SK-N-SH treated with all-trans-retinoic acid at 6 μM for 48 hours (cell line): Measurements from ENCODE around the gene DTX4.

Experiments used
- ARNTL ChIP-seq: fragments of 450-650 bp; formaldehyde crosslinking; IDR thresholded peaks from 2 replicates; pipeline ENCODE4 v1.5.0; 2020; ENCODE audit warnings: low read depth, mild to moderate bottlenecking, moderate library complexity, borderline replicate concordance
- CREB5 ChIP-seq: fragments of 250-450 bp; sonication (Bioruptor Pico); IDR thresholded peaks from 2 replicates; pipeline ENCODE4 v1.5.1; 2020; ENCODE audit warnings: low read depth, mild to moderate bottlenecking, moderate library complexity
- CSRNP3 ChIP-seq: fragments of 250-450 bp; sonication (Bioruptor Pico); IDR thresholded peaks from 2 replicates; pipeline ENCODE4 v1.5.1; 2021; ENCODE audit warnings: mild to moderate bottlenecking, moderate library complexity
- GLIS3 ChIP-seq: fragments of 250-450 bp; sonication (Bioruptor Pico); IDR thresholded peaks from 2 replicates; pipeline ENCODE4 v1.5.0; 2020; ENCODE audit warnings: mild to moderate bottlenecking, moderate library complexity
- OSR1 ChIP-seq: fragments of 250-450 bp; sonication (Bioruptor Pico); IDR thresholded peaks from 2 replicates; pipeline ENCODE4 v1.8.0; 2022; ENCODE audit warnings: moderate library complexity, mild to moderate bottlenecking, inconsistent platforms
- PATZ1 ChIP-seq: fragments of 250-450 bp; sonication (Bioruptor Pico); IDR thresholded peaks from 2 replicates; pipeline ENCODE4 v1.8.0; 2020; ENCODE audit warnings: mild to moderate bottlenecking, moderate library complexity, borderline replicate concordance
- POU6F1 ChIP-seq: fragments of 250-450 bp; sonication (Bioruptor Pico); IDR thresholded peaks from 2 replicates; pipeline ENCODE4 v1.8.0; 2021; ENCODE audit warnings: low read depth, mild to moderate bottlenecking, moderate library complexity, borderline replicate concordance
- PPARA ChIP-seq: fragments of 250-450 bp; sonication (Bioruptor Pico); IDR thresholded peaks from 2 replicates; pipeline ENCODE4 v1.5.0; 2020; ENCODE audit warnings: mild to moderate bottlenecking, borderline replicate concordance
- RARB ChIP-seq: fragments of 250-450 bp; sonication (Bioruptor Pico); IDR thresholded peaks from 2 replicates; pipeline ENCODE4 v1.8.0; 2021; ENCODE audit warnings: mild to moderate bottlenecking, moderate library complexity
- TCF4 ChIP-seq: fragments of 250-450 bp; sonication (Bioruptor Pico); IDR thresholded peaks from 2 replicates; pipeline ENCODE4 v1.8.0; 2021; ENCODE audit warnings: mild to moderate bottlenecking, moderate library complexity, borderline replicate concordance
- TSHZ2 ChIP-seq: fragments of 250-450 bp; sonication (Bioruptor Pico); IDR thresholded peaks from 2 replicates; pipeline ENCODE4 v1.5.0; 2020; ENCODE audit warnings: mild to moderate bottlenecking, moderate library complexity
- ZC3H10 ChIP-seq: fragments of 250-450 bp; sonication (Bioruptor Pico); IDR thresholded peaks from 2 replicates; pipeline ENCODE4 v1.5.1; 2021; ENCODE audit warnings: mild to moderate bottlenecking, moderate library complexity
- ZFP3 ChIP-seq: fragments of 250-450 bp; sonication (Bioruptor Pico); IDR thresholded peaks from 2 replicates; pipeline ENCODE4 v1.5.0; 2020; ENCODE audit warnings: mild to moderate bottlenecking, moderate library complexity
- ZFP30 ChIP-seq: fragments of 450-650 bp; formaldehyde crosslinking; IDR thresholded peaks from 2 replicates; pipeline ENCODE4 v1.5.0; 2022; ENCODE audit warnings: mild to moderate bottlenecking, moderate library complexity

- no peak for TF ChIP-seq CREB5
- no peak for TF ChIP-seq ZFP30 (CRISPR knock-in tag)
- TF ChIP-seq ARNTL: no peak
- TF ChIP-seq PPARA (CRISPR knock-in tag): no peak
- no peak for TF ChIP-seq ZFP3
- TF ChIP-seq ZC3H10 (CRISPR knock-in tag): no peak
- TF ChIP-seq PATZ1 (CRISPR knock-in tag): no peak
- TF ChIP-seq POU6F1 (CRISPR knock-in tag): no peak
- TF ChIP-seq OSR1 (CRISPR knock-in tag): no peak
- TF ChIP-seq GLIS3 (CRISPR knock-in tag): no peak
- no peak for TF ChIP-seq TCF4 (CRISPR knock-in tag)
- no peak for TF ChIP-seq TSHZ2 (CRISPR knock-in tag)
- no peak for TF ChIP-seq CSRNP3
- no peak for TF ChIP-seq RARB
These were observed 23.7 kb downstream of the DTX4 start for GRCh38 chr11:59195586-59195985.
